NT2/D1 (cell line): Measurements from ENCODE around the gene SEPTIN8.

Experiments used
- DNase-seq: peaks from one replicate; pipeline ENCODE4 v3.0.0-alpha.2; 2011; ENCODE audit warnings: low read depth, low spot score
- H3K27me3 ChIP-seq: 2 replicates; pipeline ENCODE4 v1.6.0; 2011; ENCODE audit warnings: mild to moderate bottlenecking; ENCODE audit not compliant: insufficient read length, insufficient read depth
- H3K36me3 ChIP-seq: 2 replicates; pipeline ENCODE4 v1.6.1; 2011; ENCODE audit warnings: mild to moderate bottlenecking, low read length, mixed read lengths; ENCODE audit not compliant: insufficient read depth, insufficient read length
- H3K4me1 ChIP-seq: 2 replicates; pipeline ENCODE4 v1.5.1; 2011; ENCODE audit not compliant: insufficient read depth, insufficient read length
- H3K4me3 ChIP-seq: 2 replicates; pipeline ENCODE4 v1.5.1; 2011; ENCODE audit warnings: low read depth; ENCODE audit not compliant: insufficient read length
- H3K9ac ChIP-seq: 2 replicates; pipeline ENCODE4 v1.6.0; 2011; ENCODE audit warnings: low read depth; ENCODE audit not compliant: insufficient read length
- H3K9me3 ChIP-seq: 2 replicates; pipeline ENCODE4 v1.5.1; 2011; ENCODE audit warnings: mild to moderate bottlenecking, low read length; ENCODE audit not compliant: insufficient read depth
- SUZ12 ChIP-seq: IDR thresholded peaks from 2 replicates; pipeline ENCODE4 v1.6.1; 2011; ENCODE audit not compliant: insufficient read length, insufficient read depth; ENCODE audit errors: extremely low read depth
- YY1 ChIP-seq: IDR thresholded peaks from 2 replicates; pipeline ENCODE4 v1.6.1; 2011; ENCODE audit not compliant: insufficient read length, insufficient read depth
- ZNF274 ChIP-seq: IDR thresholded peaks from 2 replicates; pipeline ENCODE4 v1.6.1; 2011; ENCODE audit warnings: mild to moderate bottlenecking, low read depth, low read length

SEPTIN8 gene

DNA sequence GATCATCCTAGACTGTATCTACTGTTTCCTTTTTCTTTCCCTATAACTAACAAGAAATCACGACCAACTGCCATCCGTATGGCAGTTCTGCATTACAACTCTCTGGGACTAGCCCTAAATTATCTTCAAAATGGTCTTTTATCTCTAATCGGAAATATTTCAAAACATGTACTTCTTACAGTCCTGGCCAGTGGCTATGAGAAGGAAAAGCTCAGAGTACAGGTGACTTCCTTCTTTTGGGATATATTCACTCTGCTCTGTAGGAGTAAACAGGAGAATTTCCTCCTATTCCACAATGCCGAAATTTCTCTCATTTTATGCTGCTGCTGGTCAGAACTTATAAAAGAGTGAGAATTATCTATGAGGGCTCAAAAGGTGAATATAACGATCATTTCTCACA, 1.8 kb upstream of the SEPTIN8 start:
- Histone ChIP-seq H3K4me3 (no peak overlapping the region), H3K4me1 (no peaks in the 10 kb centered on the region), H3K9ac (no peak overlapping the region), H3K36me3 (peaks cover 3% of the 10 kb centered on the region), H3K9me3 (no peaks in the 10 kb centered on the region), H3K27me3 (peaks cover 30% of the 10 kb centered on the region)
- no peak for DNase-seq
- no peak for TF ChIP-seq YY1
- TF ChIP-seq SUZ12, result no peak
- TF ChIP-seq ZNF274, result no peak

DNA sequence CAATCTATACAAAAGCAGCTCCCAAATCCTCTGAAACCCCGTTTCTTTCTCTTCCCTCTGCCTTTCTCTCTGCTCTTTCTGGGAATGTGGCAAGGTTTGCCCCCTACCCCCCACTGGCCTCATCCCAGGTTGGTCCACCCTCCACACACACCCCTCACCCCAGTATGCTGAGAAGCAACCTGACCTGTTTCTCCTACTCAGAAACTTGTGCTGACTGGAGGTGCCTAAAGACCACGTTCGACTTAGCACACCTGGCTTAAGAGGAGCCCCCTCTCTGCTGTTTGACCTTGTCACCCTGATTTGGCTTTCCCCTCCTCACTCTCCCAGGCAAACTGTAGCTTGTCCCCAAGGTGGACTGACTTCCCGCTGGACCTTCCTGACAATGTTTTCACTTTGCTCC, 1.1 kb upstream of the SEPTIN8 start:
- Histone ChIP-seq H3K4me3 (no peak overlapping the region), H3K9ac (no peak overlapping the region), H3K27me3 (peaks cover 30% of the 10 kb centered on the region), H3K36me3 (peaks cover 5% of the 10 kb centered on the region), H3K9me3 (no peaks in the 10 kb centered on the region), H3K4me1 (no peaks in the 10 kb centered on the region)
- no peak for DNase-seq
- TF ChIP-seq YY1 (no peak), SUZ12 (no peak), ZNF274 (no peak)

- Histone ChIP-seq H3K4me3 (peak overlapping the region; percentile 71), H3K36me3 (peaks cover 5% of the 10 kb centered on the region), H3K27me3 (peaks cover 30% of the 10 kb centered on the region), H3K4me1 (peaks cover 5% of the 10 kb centered on the region), H3K9me3 (no peaks in the 10 kb centered on the region), H3K9ac (peak overlapping the region; percentile 74)
- no peak for DNase-seq
- TF ChIP-seq YY1, result no peak
- no peak for TF ChIP-seq ZNF274
- no peak for TF ChIP-seq SUZ12
These were observed 166 bp downstream of the SEPTIN8 start for GRCh38 chr5:132776938-132777208.

GRCh38 chr5:132776131-132776937, 705 bp downstream of the SEPTIN8 start:
- H3K27me3 ChIP-seq, result peaks cover 30% of the 10 kb centered on the region
- DNase-seq, result no peak
- peaks cover 5% of the 10 kb centered on the region for H3K4me1 ChIP-seq

DNA sequence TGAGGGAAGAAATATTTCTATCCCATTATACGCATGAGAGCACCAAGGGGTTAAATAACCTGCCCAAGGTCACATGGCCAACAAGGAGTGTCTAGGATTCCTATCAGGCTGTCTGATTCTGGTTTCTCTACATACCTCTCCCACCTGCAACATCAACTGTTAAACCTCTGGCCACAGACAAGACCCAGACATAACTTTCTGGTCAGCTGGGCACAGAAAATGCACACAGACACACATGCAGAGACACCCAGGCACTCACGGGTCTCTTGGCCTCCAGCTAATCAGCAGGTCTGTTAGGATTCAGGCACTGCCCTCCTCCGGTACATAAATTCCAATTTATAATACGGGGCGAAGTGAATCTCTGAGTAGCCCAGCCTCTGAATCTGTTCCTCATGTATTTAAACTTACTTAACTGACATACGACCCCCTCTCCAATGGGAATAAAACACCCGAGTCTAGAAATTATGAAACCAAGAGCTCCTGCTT, 1.5 kb downstream of the SEPTIN8 start:
- Histone ChIP-seq H3K4me1 (peaks cover 10% of the 10 kb centered on the region), H3K36me3 (peaks cover 5% of the 10 kb centered on the region), H3K9ac (no peak overlapping the region), H3K9me3 (no peaks in the 10 kb centered on the region), H3K4me3 (no peak overlapping the region), H3K27me3 (peaks cover 30% of the 10 kb centered on the region)
- DNase-seq, result no peak
- TF ChIP-seq ZNF274 (no peak), SUZ12 (no peak), YY1 (no peak)

More at GRCh38 chr5:132776131-132776937, 705 bp downstream of the SEPTIN8 start:
- Histone ChIP-seq H3K9me3 (no peaks in the 10 kb centered on the region), H3K36me3 (peaks cover 5% of the 10 kb centered on the region), H3K4me3 (peak overlapping the region; percentile 71), H3K9ac (peak overlapping the region; percentile 74)
- no peak for TF ChIP-seq ZNF274
- TF ChIP-seq SUZ12, result no peak
- no peak for TF ChIP-seq YY1

DNA sequence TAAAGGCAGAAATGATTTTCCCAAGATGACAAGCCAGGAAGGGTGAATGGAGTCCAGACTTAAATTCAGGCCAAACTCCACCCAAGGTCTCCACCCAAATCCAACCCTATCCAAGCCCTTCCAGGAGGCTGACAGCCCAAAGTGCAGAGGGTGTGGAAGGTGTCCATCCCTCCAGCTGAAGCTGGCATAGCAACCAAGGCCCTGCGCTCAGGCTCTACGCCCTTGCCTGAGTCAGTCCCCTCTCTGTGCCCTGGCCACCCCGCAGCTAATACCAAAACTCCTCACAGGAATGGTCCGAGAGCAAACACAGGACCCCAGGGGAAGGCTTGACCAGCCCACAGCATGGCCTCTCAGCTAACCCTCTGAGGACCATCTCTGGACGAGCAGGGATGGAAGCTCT, 2.1 kb downstream of the SEPTIN8 start:
- peaks cover 30% of the 10 kb centered on the region for H3K27me3 ChIP-seq
- no peaks in the 10 kb centered on the region for H3K9me3 ChIP-seq
- no peak overlapping the region for H3K4me3 ChIP-seq
- DNase-seq, result no peak
- H3K9ac ChIP-seq, result no peak overlapping the region
- H3K36me3 ChIP-seq, result peaks cover 5% of the 10 kb centered on the region
- TF ChIP-seq ZNF274 (no peak), YY1 (no peak), SUZ12 (no peak)
- peaks cover 11% of the 10 kb centered on the region for H3K4me1 ChIP-seq

DNA sequence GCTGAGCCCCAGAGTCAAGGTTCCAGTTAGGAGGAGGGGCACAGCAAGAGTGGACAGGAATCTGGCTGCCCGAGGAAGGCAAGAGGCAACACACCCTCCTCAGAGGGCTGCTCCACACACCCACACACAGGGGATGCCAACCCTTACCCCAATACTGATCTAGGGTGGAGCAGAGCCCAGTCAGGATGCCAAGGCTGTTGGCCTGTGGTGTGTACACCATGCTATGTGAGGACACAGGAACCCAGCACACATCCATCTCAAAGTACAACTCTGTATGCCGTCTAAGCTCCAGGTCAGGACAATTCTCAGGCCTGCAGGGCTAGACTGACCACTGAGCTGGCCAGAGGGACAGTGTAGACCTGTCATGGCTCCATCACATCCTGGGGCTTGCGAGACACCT, 2.6 kb downstream of the SEPTIN8 start:
- Histone ChIP-seq H3K9ac (no peak overlapping the region), H3K4me1 (peaks cover 11% of the 10 kb centered on the region), H3K36me3 (peaks cover 5% of the 10 kb centered on the region), H3K27me3 (peaks cover 30% of the 10 kb centered on the region), H3K9me3 (no peaks in the 10 kb centered on the region), H3K4me3 (no peak overlapping the region)
- TF ChIP-seq SUZ12 (no peak), YY1 (no peak), ZNF274 (no peak)
- DNase-seq, result no peak
